Raji (cell line): ENCODE measurements around the gene MAPK14.
A peak's percentile ranks its signal among the peaks of the same experiment; 100 is the strongest.

ENCODE experiments used
- POLR2A ChIP-seq: IDR thresholded peaks from 2 replicates; pipeline ENCODE4 v1.6.1; 2011; ENCODE audit warnings: low read depth, low read length, control low read depth; ENCODE audit not compliant: insufficient read depth

Gene MAPK14

GRCh38 chr6:36027501-36028087 lies at the start of gene MAPK14:
MAPK14 (plus strand) TSS chr6:36027808; CDS start chr6:36028158, 350 bp downstream.
- TF ChIP-seq POLR2A = peak; percentile 93

DNA sequence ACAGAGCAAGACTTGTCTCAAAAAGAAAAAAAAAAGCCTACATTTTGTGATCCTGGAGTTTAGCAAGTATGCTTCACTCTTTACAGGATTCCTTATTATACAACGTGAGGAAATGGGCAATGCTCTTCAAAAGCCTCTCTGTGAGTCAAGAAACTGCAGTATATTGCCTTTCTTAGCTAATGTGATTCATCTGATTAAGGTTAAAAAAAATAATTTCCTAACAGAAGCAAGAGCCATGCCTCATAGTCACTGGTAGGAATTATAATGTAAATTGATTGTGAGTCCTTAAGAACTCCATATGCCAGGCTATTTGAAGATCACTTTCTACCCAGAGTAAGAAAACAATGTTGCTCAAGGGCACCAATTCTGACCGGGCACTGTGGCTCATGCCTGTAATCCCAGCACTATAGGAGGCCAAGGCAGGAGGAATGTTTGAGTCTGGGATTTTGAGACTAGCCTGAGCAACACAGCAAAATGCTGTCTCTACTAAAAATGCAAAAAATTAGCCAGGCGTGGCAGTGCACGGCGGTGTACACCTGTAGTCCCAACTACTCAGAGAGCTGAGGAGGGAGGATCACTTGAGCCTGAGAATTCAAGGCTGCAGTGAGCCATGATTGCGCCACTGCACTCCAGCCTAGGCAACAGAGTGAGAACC lies 46.5 kb upstream of the MAPK14 start:
- TF ChIP-seq POLR2A = no peak

- no peak for TF ChIP-seq POLR2A
Observed at GRCh38 chr6:35984701-35985100, 42.9 kb upstream of the MAPK14 start.

DNA sequence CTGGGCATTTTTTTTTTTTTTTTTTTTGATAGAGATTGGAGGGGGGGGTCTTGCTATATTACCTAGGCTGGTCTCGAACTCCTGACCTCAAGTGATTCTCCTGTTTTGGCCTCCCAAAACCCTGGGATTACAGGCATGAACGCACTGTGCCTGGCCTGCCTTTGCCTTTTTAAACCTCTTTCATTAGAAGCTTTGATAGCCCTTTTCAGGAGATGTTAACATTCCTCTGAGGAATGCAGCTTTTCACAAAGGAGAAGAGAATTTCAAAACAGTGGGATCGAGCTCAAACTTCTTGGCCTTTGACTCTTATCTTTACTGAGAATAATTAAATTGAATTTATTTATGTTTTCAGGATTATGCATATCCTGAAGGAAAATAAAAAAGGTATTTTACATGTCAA lies 34.5 kb upstream of the MAPK14 start:
- no peak for TF ChIP-seq POLR2A

GRCh38 chr6:36000451-36000850 lies 27.2 kb upstream of the MAPK14 start:
- TF ChIP-seq POLR2A = no peak

GRCh38 chr6:36015666-36016065 lies 11.9 kb upstream of the MAPK14 start:
- TF ChIP-seq POLR2A = no peak

GRCh38 chr6:36018339-36018738 lies 9.3 kb upstream of the MAPK14 start:
- TF ChIP-seq POLR2A = no peak

- TF ChIP-seq POLR2A = no peak
Observed at GRCh38 chr6:36019167-36019566, 8.4 kb upstream of the MAPK14 start.

DNA sequence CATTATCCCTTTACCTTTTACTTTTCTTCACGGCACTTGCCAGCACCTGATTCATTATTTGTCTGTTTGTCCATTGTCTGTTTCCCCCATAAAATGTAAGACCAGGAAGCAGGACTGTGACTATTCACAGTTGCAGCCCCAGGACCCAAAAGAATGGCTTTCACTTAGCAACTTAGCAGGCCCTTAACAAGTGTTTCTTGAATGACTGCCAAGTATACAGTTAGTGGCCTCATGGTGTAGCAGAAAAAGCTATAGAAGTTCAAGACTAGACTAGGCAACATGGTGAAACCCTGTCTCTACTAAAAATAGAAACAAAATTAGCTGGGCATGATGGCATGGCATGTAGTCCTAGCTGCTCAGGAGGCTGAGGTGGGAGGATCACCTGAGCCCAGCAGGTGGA lies 7.5 kb upstream of the MAPK14 start:
- no peak for TF ChIP-seq POLR2A

GRCh38 chr6:36023996-36024795 lies 3.4 kb upstream of the MAPK14 start, which contains the start of gene SLC26A8:
SLC26A8 (minus strand) TSS chr6:36024641; CDS start chr6:36019707, 4,934 bp downstream.
- TF ChIP-seq POLR2A = no peak

DNA sequence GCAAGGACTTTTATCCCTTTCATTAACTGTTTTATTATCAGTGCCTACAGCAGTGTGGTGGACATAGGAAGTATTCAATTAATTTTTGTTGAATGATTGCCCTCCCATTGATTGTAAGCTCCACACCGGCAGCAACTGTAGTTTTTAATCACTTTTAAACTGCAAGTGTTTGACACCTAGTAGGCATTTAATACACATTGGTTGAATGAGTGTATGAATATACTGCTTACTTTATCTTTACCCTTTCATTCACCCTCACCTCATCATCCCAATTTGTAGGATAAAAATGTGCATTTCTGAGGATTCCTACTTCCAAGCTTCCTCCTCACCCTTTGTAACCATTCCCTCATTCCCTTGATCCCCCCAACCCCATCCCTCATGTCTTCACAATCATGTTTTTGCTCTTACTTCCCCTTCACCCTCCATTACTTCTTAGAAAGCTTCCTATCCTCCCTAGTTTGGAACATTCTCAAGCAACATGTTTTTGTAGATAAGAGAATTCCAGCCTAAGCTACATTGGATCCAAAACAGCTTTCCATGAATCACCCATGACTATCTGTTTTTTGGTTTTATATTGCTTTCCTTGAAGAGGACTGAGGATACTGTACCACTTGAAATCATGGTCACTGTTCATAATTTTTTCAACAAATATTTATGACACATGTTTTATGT lies 2.2 kb upstream of the MAPK14 start:
- no peak for TF ChIP-seq POLR2A

DNA sequence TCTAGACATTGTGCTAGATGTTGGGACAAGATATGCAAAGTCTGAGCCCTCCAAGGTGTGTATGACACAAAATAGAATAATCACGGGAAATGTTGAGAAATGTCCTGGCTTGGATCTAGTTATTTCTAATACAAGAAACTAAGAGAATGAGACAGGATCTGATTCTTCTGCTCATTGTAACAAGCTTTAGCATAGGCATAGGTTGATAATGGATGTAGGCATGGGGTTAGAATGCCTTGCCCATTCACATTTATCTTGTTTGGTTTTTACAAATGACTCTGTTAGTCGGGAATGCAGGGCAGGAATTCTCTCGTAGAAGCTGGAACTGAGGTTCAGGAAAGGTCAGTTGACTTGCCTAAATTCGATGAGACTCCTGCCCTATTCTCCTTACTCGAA lies 1.7 kb upstream of the MAPK14 start:
- no peak for TF ChIP-seq POLR2A

DNA sequence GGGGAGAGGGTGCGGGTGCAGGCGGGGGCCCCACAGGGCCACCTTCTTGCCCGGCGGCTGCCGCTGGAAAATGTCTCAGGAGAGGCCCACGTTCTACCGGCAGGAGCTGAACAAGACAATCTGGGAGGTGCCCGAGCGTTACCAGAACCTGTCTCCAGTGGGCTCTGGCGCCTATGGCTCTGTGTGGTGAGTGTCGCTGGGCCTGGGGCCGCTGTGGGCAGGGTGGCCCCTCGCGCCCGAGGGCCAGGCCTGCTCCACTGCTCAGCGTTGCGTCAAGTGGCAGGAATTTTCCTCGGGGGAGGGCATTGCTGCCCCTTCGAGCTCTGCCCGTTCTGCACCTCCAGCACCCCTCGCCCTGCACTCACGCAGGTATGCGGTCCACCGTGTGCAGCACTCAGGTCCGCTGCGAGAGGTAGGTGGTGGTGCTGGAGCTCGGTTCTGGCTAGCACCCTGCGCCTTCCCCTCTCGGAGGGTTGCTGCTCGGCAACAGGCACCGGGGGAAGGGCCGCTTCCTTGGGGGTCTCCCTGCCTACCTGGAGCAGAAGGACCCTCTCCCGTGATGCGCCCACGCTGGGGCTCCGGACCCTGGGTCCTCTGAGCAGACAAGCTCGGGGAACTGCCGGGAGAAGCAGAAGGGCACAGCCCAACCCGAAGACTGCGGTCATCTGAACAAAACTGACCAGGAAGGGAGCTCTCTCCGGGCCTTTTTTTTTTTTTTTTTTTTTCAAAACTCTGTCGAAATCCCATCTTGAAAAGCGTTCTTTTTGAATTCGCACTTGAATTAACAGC lies 674 bp downstream of the MAPK14 start:
- TF ChIP-seq POLR2A = no peak

DNA sequence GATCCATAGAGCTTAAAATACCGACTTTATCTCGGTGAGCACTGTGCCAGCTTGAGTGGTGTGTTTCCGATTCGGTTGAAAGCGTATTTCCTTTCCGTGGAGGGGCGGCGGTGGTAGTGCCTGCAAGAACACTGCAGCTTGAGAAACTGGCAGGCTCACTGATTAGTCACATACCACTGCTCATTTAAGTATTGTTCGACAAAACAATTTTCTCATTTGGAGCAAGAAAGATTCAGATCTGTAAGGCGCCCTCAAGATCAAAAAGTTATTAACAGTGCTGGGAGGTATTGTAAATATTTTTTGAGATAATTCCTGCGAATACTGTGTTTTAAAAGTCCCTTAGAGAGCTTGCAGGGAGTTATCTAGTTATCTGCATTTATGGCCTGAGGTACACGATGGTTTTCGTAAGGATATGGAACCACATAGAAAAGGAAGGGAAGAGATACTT lies 1.3 kb downstream of the MAPK14 start:
- peak; percentile 27; the same call in 1 of the 2 replicates for TF ChIP-seq POLR2A
